Stimulated activated CD4-positive, alpha-beta T cell treated with anti-CD3 and anti-CD28 coated beads, Interleukin-15, amount 100 ng/mL, for 48 hours (primary cell): ENCODE data around the gene MOAP1.
"Not testable (repeated sequence)": the region's sequence is repeated elsewhere in the genome, so short reads cannot be mapped to it uniquely, and the experiment has no call there.

Source experiments
- DNase-seq, 2 donors: peaks; one replicate each; pipeline ENCODE4 v3.0.0-alpha.2; 2020; ENCODE audit warnings: low read depth in 2 of 2

The MOAP1 gene

DNA sequence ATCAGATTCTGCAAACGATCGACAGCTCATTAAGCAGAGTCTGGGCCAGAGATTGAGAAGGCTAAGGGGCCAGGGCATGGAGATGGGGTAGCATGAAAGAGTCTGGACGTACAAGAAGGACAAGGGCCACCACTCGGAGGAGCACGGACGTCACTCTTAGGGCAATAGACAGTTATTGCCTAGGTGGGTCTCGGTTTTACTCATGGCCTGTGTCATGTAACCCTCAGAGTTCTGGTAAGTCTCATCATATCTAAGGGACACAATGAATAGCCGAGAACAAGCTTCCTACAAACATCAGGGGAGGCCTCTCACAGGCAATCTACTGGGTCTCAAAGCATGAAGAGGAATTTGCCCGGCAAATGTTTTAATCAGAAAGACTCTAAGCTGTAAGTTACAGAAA is 38.6 kb downstream of the MOAP1 start:
- no peak for DNase-seq

- DNase-seq, result no peak
Observed at GRCh38 chr14:93142854-93143652, 41.6 kb downstream of the MOAP1 start.

DNA sequence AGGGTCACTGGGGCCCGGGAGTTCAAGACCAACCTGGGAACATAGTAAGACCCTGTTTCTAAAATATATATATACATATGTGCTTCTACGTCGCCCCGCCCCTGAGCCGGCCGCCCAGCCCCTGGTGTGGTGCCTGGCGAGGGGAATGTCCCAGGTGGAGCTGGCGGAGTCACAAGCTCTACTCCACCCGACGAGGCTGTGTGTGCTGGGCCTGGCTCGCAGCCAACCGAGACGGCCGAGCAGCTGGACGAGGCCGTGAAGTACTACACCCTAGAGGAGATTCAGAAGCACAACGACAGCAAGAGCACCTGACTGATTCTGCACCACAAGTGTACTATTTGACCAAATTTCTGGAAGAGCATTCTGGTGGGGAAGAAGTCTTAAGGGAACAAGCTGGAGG is 46.8 kb downstream of the MOAP1 start:
- no peak for DNase-seq

DNA sequence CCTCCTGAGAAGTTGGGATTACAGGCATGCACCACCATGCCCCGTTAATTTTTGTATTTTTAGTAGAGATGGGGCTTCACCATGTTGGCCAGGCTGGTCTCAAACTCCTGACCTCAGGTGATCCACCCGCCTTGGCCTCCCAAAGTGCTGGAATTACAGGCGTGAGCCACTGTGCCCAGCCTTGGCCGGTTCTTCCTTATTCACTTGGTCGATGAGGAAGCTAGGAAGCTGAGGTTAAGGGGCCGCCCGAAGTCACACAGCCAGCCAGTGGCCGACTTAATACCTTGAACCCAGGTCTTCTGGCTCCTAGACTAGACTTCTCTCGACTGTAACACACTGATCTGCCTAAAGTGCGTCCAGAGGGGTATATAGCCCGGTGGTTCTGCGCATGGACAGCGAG is 48.2 kb downstream of the MOAP1 start:
- DNase-seq, result not testable (repeated sequence)

DNA sequence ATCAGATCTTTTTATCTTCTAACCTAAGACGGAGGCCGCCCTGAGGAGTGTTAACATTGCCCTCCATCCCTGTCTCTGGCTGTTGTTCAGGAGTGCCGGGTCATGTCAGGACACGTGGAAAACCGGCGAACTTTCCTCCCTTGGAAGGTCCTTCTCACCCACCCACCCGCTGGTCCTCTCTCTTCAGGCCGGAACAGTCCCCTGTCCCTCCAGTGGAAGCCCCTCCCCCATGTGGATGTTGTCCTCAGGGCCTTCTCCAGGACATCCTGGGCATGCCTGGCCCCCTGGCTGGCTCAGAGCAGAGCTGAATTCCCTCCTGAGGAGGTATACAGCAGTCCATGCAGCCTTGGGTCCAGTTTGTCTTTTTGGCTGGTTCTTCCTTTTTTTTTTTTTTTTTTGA is 48.7 kb downstream of the MOAP1 start:
- no peak for DNase-seq

- DNase-seq, result no peak
Observed at GRCh38 chr14:93135399-93135798, 49.3 kb downstream of the MOAP1 start.

GRCh38 chr14:93133464-93133863 is 51.2 kb downstream of the MOAP1 start:
- DNase-seq, result no peak

GRCh38 chr14:93132472-93133065 is 52.1 kb downstream of the MOAP1 start:
- DNase-seq, result no peak
